K562 (cell line): ENCODE results near the gene QSOX2. TPM values are rescaled to one million over a fixed set of nuclear protein-coding genes. Genes with fewer than 3 reads are reported as not detected.
A peak's percentile ranks its signal among the peaks of the same experiment; 100 is the strongest.

Experiments
- BHLHE40 ChIP-seq: IDR thresholded peaks from 2 replicates; pipeline ENCODE4 v1.6.1; 2011; ENCODE audit warnings: low read length, improper control_type of control experiment
- BMI1 ChIP-seq: fragments of 150-350 bp; IDR thresholded peaks from 2 replicates; pipeline ENCODE4 v1.6.1; 2014; ENCODE audit warnings: low read length
- BRF1 ChIP-seq: IDR thresholded peaks from 3 replicates; pipeline ENCODE4 v1.6.1; 2011; ENCODE audit warnings: borderline replicate concordance, mild to moderate bottlenecking; ENCODE audit not compliant: insufficient read length; ENCODE audit errors: extremely low read depth
- CBFA2T2 ChIP-seq: fragments of 450-650 bp; conservative IDR thresholded peaks from 2 replicates; pipeline ENCODE4 v1.6.1; 2017; ENCODE audit warnings: mild to moderate bottlenecking
- CBFA2T3 ChIP-seq: fragments of 450-650 bp; IDR thresholded peaks from 2 replicates; pipeline ENCODE4 v1.6.1; 2017
- CREB3L1 ChIP-seq: fragments of 450-650 bp; IDR thresholded peaks from 2 replicates; pipeline ENCODE4 v1.6.1; 2014; ENCODE audit warnings: low read depth, mild to moderate bottlenecking, moderate library complexity, borderline replicate concordance
- HMG20A ChIP-seq: fragments of 450-650 bp; formaldehyde crosslinking; conservative IDR thresholded peaks from 2 replicates; pipeline ENCODE4 v1.4.0; 2020; ENCODE audit warnings: mild to moderate bottlenecking, mixed read lengths
- MAZ ChIP-seq, 2 experiments: fragments of 450-650 bp in 1 of 2; sonication (generic) in 1 of 2; formaldehyde crosslinking; IDR thresholded peaks in 1 of 2; conservative IDR thresholded peaks in 1 of 2; 2 replicates each; pipeline versions ENCODE4 v1.4.0 to v1.5.0; 2020; ENCODE audit warnings: mild to moderate bottlenecking in 1 of 2, missing genetic modification reagents in 1 of 2
- NCOA4 ChIP-seq: fragments of 450-650 bp; IDR thresholded peaks from 2 replicates; pipeline ENCODE4 v1.6.1; 2018; ENCODE audit warnings: mild to moderate bottlenecking; ENCODE audit not compliant: partially characterized antibody
- PHF8 ChIP-seq: fragments of 200-600 bp; sonication (generic); IDR thresholded peaks from 2 replicates; pipeline ENCODE4 v1.6.1; 2012; ENCODE audit warnings: mixed run types, mild to moderate bottlenecking, inconsistent platforms, low read length, moderate library complexity, borderline replicate concordance
- PHTF2 ChIP-seq: fragments of 250-450 bp; sonication (Bioruptor Pico); IDR thresholded peaks from 2 replicates; pipeline ENCODE4 v1.5.0; 2021; ENCODE audit warnings: mild to moderate bottlenecking
- RCOR1 ChIP-seq, 2 experiments: IDR thresholded peaks; 2 replicates each; pipeline ENCODE4 v1.6.1; 2012; ENCODE audit warnings: low read depth in 2 of 2, low read length in 2 of 2, borderline replicate concordance in 1 of 2, improper control_type of control experiment in 1 of 2
- TEAD2 ChIP-seq: fragments of 450-650 bp; IDR thresholded peaks from 2 replicates; pipeline ENCODE4 v1.6.1; 2016; ENCODE audit warnings: missing genetic modification characterization, control low read depth, missing compliant biosample characterization
- TFAP4 ChIP-seq: sonication (generic); formaldehyde crosslinking; IDR thresholded peaks from 2 replicates; pipeline ENCODE4 v1.8.0; 2022; ENCODE audit warnings: missing genetic modification reagents, mild to moderate bottlenecking, moderate library complexity, borderline replicate concordance
- ZBTB40 ChIP-seq, 2 experiments: fragments of 450-650 bp in 1 of 2; sonication (generic) in 1 of 2; formaldehyde crosslinking in 1 of 2; IDR thresholded peaks; 2 replicates each; pipeline versions ENCODE4 v1.7.1 to v1.9.0; 2016 to 2022; ENCODE audit warnings: inconsistent platforms in 1 of 2, mild to moderate bottlenecking in 1 of 2, missing genetic modification reagents in 1 of 2
- ZNF507 ChIP-seq: conservative IDR thresholded peaks from 2 replicates; pipeline ENCODE4 v1.6.1; 2017; ENCODE audit warnings: missing genetic modification characterization, missing compliant biosample characterization
- polyA plus RNA-seq, 8 experiments: library from polyadenylated mRNA; depleted of rRNA in 4 of 8; stranded (reverse) in 5 of 8; unstranded in 3 of 8; fragments of >200 nt; fragmentation: Nextera tagmentation in 2 of 8; fragmentation: Illumina TruSeq in 1 of 8; extraction: Ambion mirVana in 2 of 8; extraction: Trizol in 1 of 8; gene quantifications; 2 replicates each; pipeline versions ENCODE4 v1.2.1 to v1.2.3, GENCODE V29; 2011 to 2014; ENCODE audit warnings: inconsistent platforms in 1 of 8, missing spikeins in 1 of 8
- total RNA-seq, 7 experiments: library from RNA; depleted of rRNA in 6 of 7; stranded (reverse); fragments of >200 nt in 6 of 7; fragmentation: Illumina TruSeq in 2 of 7; extraction: Trizol in 2 of 7; gene quantifications; 2 replicates each; pipeline versions ENCODE4 v1.2.1 to v1.2.3, GENCODE V29; 2011 to 2021; ENCODE audit warnings: low replicate concordance in 1 of 7

The QSOX2 gene
- total and polyA plus RNA-seq, 9 of the 15 experiments (the other 6 are each of a cell fraction or from before 2014, with no cell fraction given): 0.51 to 23.7 (median 12.7) TPM

GRCh38 chr9:136249877-136250559 lies 4.4 kb upstream of the QSOX2 start (continued):
- TF ChIP-seq CREB3L1 (peak; percentile 59; the same call in 1 of the 2 replicates), HMG20A (CRISPR knock-in tag) (no peak), BHLHE40 (peak; percentile 23; the same call in 1 of the 2 replicates), NCOA4 (no peak), ZBTB40 (IDR thresholded peaks at IDR 0.05) (no peak), ZBTB40 (CRISPR knock-in tag; IDR thresholded peaks at IDR 0.05) (no peak), PHF8 (no peak), PHTF2 (CRISPR knock-in tag) (no peak), TEAD2 (no peak), CBFA2T2 (peak; percentile 62), ZNF507 (tag) (no peak), BMI1 (no peak), BRF1 (no peak), RCOR1 (IDR thresholded peaks at IDR 0.05; ENCODE audit: borderline replicate concordance in 1 of 2, low read depth in 2 of 2, low read length in 2 of 2) (peak in 1 of 2 experiments; percentile 71; a peak in 2 of 4 replicates), MAZ (CRISPR knock-in tag; conservative IDR thresholded peaks at IDR 0.05 in 1 of 2, IDR thresholded peaks at IDR 0.05 in 1 of 2) (no peak), CBFA2T3 (peak; percentile 71), TFAP4 (CRISPR knock-in tag) (peak; percentile 83)
